Measurements from ENCODE around the gene RUNX1.

The RUNX1 gene

GRCh38 chr21:35035116-35035515 lies 14.0 kb downstream of the RUNX1 start:
- no peaks in the 10 kb centered on the region for H3K79me1 ChIP-seq (ENCODE audit: low read length)
- H3K27ac ChIP-seq (ENCODE audit: low read depth, low read length) = no peak overlapping the region
- no peak overlapping the region for H3K56ac ChIP-seq (ENCODE audit: low read length)
- H2BK120ac ChIP-seq (ENCODE audit: low read depth, low read length) = no peak overlapping the region
- H3K4ac ChIP-seq (ENCODE audit: low read depth, low read length) = no peak overlapping the region
- no peak overlapping the region for H3K18ac ChIP-seq (ENCODE audit: low read length)
- H3K4me3 ChIP-seq (ENCODE audit: low read length) = no peak overlapping the region
- no peak overlapping the region for H2AK5ac ChIP-seq (ENCODE audit: low read length)
- H3K27me3 ChIP-seq (ENCODE audit: insufficient read depth, low read length, poor library complexity) = no peaks in the 10 kb centered on the region
- DNase-seq = no peak
- no peak overlapping the region for H3K4me2 ChIP-seq (ENCODE audit: low read length)
- no peaks in the 10 kb centered on the region for H3K79me2 ChIP-seq (ENCODE audit: control insufficient read depth, insufficient read depth, low read length)
- no peak overlapping the region for H3K9ac ChIP-seq (ENCODE audit: low read length)
- no peak overlapping the region for H2BK5ac ChIP-seq (ENCODE audit: low read length)
- WGBS (ENCODE audit: extremely low coverage, insufficient coverage, low lambda C conversion rate) = no CpG with 5 or more reads among the region's 8 CpGs
- no peak overlapping the region for H4K8ac ChIP-seq (ENCODE audit: low read depth, low read length)
- no peak overlapping the region for H3K23ac ChIP-seq (ENCODE audit: low read length)
- no peak overlapping the region for H2BK15ac ChIP-seq (replicated peaks; ENCODE audit: low read depth)
- H3K36me3 ChIP-seq (ENCODE audit: control insufficient read depth, insufficient read depth, low read length) = no peaks in the 10 kb centered on the region
- no peaks in the 10 kb centered on the region for H3K4me1 ChIP-seq (ENCODE audit: control insufficient read depth, low read depth, low read length)
- no peak overlapping the region for H4K5ac ChIP-seq (ENCODE audit: low read length)

GRCh38 chr21:35034203-35034926 lies 14.7 kb downstream of the RUNX1 start:
- no peaks in the 10 kb centered on the region for H3K79me2 ChIP-seq (ENCODE audit: control insufficient read depth, insufficient read depth, low read length)
- H3K79me1 ChIP-seq (ENCODE audit: low read length) = no peaks in the 10 kb centered on the region
- H3K4me1 ChIP-seq (ENCODE audit: control insufficient read depth, low read depth, low read length) = no peaks in the 10 kb centered on the region
- no peak overlapping the region for H4K8ac ChIP-seq (ENCODE audit: low read depth, low read length)
- H3K4me3 ChIP-seq (ENCODE audit: low read length) = no peak overlapping the region
- H2BK120ac ChIP-seq (ENCODE audit: low read depth, low read length) = no peak overlapping the region
- no peak for DNase-seq
- no CpG with 5 or more reads among the region's 9 CpGs for WGBS (ENCODE audit: extremely low coverage, insufficient coverage, low lambda C conversion rate)
- H3K4me2 ChIP-seq (ENCODE audit: low read length) = no peak overlapping the region
- no peak overlapping the region for H3K9ac ChIP-seq (ENCODE audit: low read length)
- H2BK15ac ChIP-seq (replicated peaks; ENCODE audit: low read depth) = no peak overlapping the region
- H3K4ac ChIP-seq (ENCODE audit: low read depth, low read length) = no peak overlapping the region
- no peak overlapping the region for H3K56ac ChIP-seq (ENCODE audit: low read length)
- no peak overlapping the region for H4K5ac ChIP-seq (ENCODE audit: low read length)
- H3K27ac ChIP-seq (ENCODE audit: low read depth, low read length) = no peak overlapping the region
- H3K23ac ChIP-seq (ENCODE audit: low read length) = no peak overlapping the region
- H2BK5ac ChIP-seq (ENCODE audit: low read length) = no peak overlapping the region
- no peaks in the 10 kb centered on the region for H3K27me3 ChIP-seq (ENCODE audit: insufficient read depth, low read length, poor library complexity)
- H2AK5ac ChIP-seq (ENCODE audit: low read length) = no peak overlapping the region
- H3K36me3 ChIP-seq (ENCODE audit: control insufficient read depth, insufficient read depth, low read length) = no peaks in the 10 kb centered on the region
- H3K18ac ChIP-seq (ENCODE audit: low read length) = no peak overlapping the region

DNA sequence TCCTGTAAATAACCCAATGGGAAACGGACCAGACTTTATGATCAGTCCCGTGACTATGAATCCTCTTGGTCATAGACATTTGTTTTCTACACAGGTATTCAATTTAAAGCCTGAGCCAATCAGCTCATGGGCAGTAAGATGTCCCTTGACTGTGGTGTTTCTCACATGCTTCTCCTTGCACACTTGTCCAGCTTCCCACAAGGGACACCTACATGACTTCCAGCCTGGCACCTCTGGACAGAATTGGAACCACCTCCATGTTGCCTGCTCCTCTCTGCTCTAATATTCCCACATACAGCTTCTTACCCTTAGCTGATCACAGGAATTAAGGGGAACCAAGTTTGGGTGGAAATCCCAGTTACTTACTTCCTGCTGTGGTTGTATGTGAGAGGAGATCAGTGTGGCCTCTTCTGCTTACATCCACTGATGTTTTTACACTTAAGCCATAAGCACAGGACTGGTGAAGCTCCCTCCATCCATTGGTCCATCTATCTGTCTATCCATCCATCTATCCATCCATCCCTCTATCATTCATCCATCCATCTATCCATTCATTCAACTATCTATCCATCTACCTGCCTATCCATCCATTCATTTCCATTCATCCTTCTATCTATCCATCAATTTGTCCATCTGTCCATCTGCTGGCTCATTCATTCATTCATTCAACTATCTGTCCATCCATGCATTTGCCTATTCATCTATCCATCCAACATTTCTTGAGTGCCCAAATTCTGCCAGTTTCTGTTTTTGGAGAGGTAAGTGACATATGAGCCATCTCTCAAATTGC lies 16.4 kb downstream of the RUNX1 start:
- Histone ChIP-seq H3K79me2 (ENCODE audit: control insufficient read depth, insufficient read depth, low read length) (no peaks in the 10 kb centered on the region), H3K56ac (ENCODE audit: low read length) (no peak overlapping the region), H4K8ac (ENCODE audit: low read depth, low read length) (no peak overlapping the region), H2BK120ac (ENCODE audit: low read depth, low read length) (no peak overlapping the region), H3K4me2 (ENCODE audit: low read length) (no peak overlapping the region), H3K4ac (ENCODE audit: low read depth, low read length) (no peak overlapping the region), H2BK5ac (ENCODE audit: low read length) (no peak overlapping the region), H3K4me1 (ENCODE audit: control insufficient read depth, low read depth, low read length) (no peaks in the 10 kb centered on the region), H3K27me3 (ENCODE audit: insufficient read depth, low read length, poor library complexity) (no peaks in the 10 kb centered on the region), H3K23ac (ENCODE audit: low read length) (no peak overlapping the region), H3K18ac (ENCODE audit: low read length) (no peak overlapping the region), H2AK5ac (ENCODE audit: low read length) (no peak overlapping the region), H3K27ac (ENCODE audit: low read depth, low read length) (no peak overlapping the region), H3K9ac (ENCODE audit: low read length) (no peak overlapping the region), H3K4me3 (ENCODE audit: low read length) (no peak overlapping the region), H3K79me1 (ENCODE audit: low read length) (no peaks in the 10 kb centered on the region), H4K5ac (ENCODE audit: low read length) (no peak overlapping the region), H2BK15ac (replicated peaks; ENCODE audit: low read depth) (no peak overlapping the region), H3K36me3 (ENCODE audit: control insufficient read depth, insufficient read depth, low read length) (no peaks in the 10 kb centered on the region)
- no CpG with 5 or more reads among the region's 2 CpGs for WGBS (ENCODE audit: extremely low coverage, insufficient coverage, low lambda C conversion rate)
- no peak for DNase-seq

DNA sequence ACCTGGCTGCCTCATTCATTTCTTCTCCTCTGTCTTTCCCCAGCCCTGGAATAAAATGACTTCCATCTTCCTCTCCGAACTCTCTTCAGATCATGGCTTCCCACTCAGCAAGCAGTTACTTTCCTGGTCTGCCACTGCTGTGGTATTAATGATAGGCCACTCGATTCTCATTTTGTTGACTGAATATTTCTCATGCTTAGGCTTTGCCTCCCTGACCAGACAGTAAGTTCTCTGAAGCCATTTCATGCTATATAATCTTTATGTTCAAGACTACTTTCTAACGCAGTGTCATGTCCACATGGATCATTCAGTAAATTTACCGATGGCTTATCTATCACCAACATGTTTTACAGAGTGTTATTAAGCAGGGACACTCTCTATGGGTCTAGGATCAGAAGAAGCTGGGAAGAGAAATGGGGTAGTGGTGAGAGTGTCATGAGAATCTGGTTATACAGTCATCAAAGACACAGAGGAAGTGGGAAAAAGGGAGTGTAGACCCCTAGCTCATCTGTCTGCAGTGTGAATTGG lies 20.6 kb downstream of the RUNX1 start:
- Histone ChIP-seq H3K4ac (ENCODE audit: low read depth, low read length) (no peak overlapping the region), H3K4me2 (ENCODE audit: low read length) (no peak overlapping the region), H3K18ac (ENCODE audit: low read length) (no peak overlapping the region), H2AK5ac (ENCODE audit: low read length) (no peak overlapping the region), H2BK5ac (ENCODE audit: low read length) (no peak overlapping the region), H3K36me3 (ENCODE audit: control insufficient read depth, insufficient read depth, low read length) (no peaks in the 10 kb centered on the region), H3K4me3 (ENCODE audit: low read length) (no peak overlapping the region), H3K27me3 (ENCODE audit: insufficient read depth, low read length, poor library complexity) (no peaks in the 10 kb centered on the region), H3K4me1 (ENCODE audit: control insufficient read depth, low read depth, low read length) (no peaks in the 10 kb centered on the region), H3K79me1 (ENCODE audit: low read length) (no peaks in the 10 kb centered on the region), H3K23ac (ENCODE audit: low read length) (no peak overlapping the region), H3K56ac (ENCODE audit: low read length) (no peak overlapping the region), H2BK120ac (ENCODE audit: low read depth, low read length) (no peak overlapping the region), H3K79me2 (ENCODE audit: control insufficient read depth, insufficient read depth, low read length) (no peaks in the 10 kb centered on the region), H2BK15ac (replicated peaks; ENCODE audit: low read depth) (no peak overlapping the region), H4K5ac (ENCODE audit: low read length) (no peak overlapping the region), H3K9ac (ENCODE audit: low read length) (no peak overlapping the region), H3K27ac (ENCODE audit: low read depth, low read length) (no peak overlapping the region), H4K8ac (ENCODE audit: low read depth, low read length) (no peak overlapping the region)
- no CpG with 5 or more reads among the region's 4 CpGs for WGBS (ENCODE audit: extremely low coverage, insufficient coverage, low lambda C conversion rate)
- no peak for DNase-seq

- no peak for DNase-seq
- no peak overlapping the region for H3K9ac ChIP-seq (ENCODE audit: low read length)
- no peak overlapping the region for H2BK15ac ChIP-seq (replicated peaks; ENCODE audit: low read depth)
- WGBS (ENCODE audit: extremely low coverage, insufficient coverage, low lambda C conversion rate) = no CpG with 5 or more reads among the region's 5 CpGs
- H3K56ac ChIP-seq (ENCODE audit: low read length) = no peak overlapping the region
- H3K4me2 ChIP-seq (ENCODE audit: low read length) = no peak overlapping the region
- H4K8ac ChIP-seq (ENCODE audit: low read depth, low read length) = no peak overlapping the region
- H2AK5ac ChIP-seq (ENCODE audit: low read length) = no peak overlapping the region
- no peak overlapping the region for H3K27ac ChIP-seq (ENCODE audit: low read depth, low read length)
- no peak overlapping the region for H3K4me3 ChIP-seq (ENCODE audit: low read length)
- H4K5ac ChIP-seq (ENCODE audit: low read length) = no peak overlapping the region
- no peaks in the 10 kb centered on the region for H3K79me2 ChIP-seq (ENCODE audit: control insufficient read depth, insufficient read depth, low read length)
- no peaks in the 10 kb centered on the region for H3K36me3 ChIP-seq (ENCODE audit: control insufficient read depth, insufficient read depth, low read length)
- no peaks in the 10 kb centered on the region for H3K27me3 ChIP-seq (ENCODE audit: insufficient read depth, low read length, poor library complexity)
- H3K18ac ChIP-seq (ENCODE audit: low read length) = no peak overlapping the region
- H3K4me1 ChIP-seq (ENCODE audit: control insufficient read depth, low read depth, low read length) = no peaks in the 10 kb centered on the region
- no peak overlapping the region for H3K23ac ChIP-seq (ENCODE audit: low read length)
- no peak overlapping the region for H2BK120ac ChIP-seq (ENCODE audit: low read depth, low read length)
- H3K4ac ChIP-seq (ENCODE audit: low read depth, low read length) = no peak overlapping the region
- no peak overlapping the region for H2BK5ac ChIP-seq (ENCODE audit: low read length)
- H3K79me1 ChIP-seq (ENCODE audit: low read length) = no peaks in the 10 kb centered on the region
Observed at GRCh38 chr21:35027563-35028450, 21.3 kb downstream of the RUNX1 start.
